ENCODE data around the gene PGGT1B.
A peak's percentile ranks its signal among the peaks of the same experiment; 100 is the strongest.

PGGT1B gene

DNA sequence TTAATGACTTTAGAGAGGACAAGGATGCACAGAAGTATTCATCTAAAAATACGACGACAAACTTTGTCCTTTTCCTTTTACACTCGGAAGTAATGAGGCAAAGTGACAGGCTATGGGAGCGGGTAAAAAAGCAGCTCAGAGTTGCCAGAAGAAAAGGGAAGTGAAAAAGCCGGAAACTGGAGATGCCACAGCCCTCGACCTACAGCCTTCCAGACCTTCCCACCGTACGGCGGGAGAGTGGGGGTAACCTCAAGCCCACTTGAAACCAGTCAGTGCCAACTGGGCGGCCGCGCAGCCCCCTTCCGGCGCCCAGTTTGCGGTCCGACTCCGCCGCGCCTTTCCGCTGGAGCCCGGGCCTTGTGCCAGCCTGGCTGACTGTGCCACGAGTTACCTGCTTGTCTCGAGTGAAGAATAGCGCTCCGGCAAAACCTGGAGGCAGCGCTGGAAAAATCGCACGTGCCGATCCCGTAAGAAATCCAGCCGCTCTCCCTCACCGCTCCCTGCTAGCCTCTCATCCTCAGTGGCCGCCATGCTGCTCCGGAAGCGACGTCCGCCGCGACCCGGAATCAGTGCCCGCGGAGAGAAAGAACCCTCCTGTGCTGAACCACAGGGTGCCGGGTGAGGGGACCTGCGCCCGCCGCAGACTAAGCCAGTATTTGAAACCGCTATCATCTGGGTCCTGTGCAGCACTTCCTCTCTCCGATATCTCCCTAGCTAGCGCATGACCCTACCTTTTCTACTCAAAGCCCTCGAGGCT lies at the start of gene PGGT1B:
PGGT1B (minus strand) TSS at position 557 of the 757 bp plus-strand sequence; CDS start at position 531, 26 bp downstream.
- DNase-seq (ENCODE audit: low spot score): peak; percentile 75

DNA sequence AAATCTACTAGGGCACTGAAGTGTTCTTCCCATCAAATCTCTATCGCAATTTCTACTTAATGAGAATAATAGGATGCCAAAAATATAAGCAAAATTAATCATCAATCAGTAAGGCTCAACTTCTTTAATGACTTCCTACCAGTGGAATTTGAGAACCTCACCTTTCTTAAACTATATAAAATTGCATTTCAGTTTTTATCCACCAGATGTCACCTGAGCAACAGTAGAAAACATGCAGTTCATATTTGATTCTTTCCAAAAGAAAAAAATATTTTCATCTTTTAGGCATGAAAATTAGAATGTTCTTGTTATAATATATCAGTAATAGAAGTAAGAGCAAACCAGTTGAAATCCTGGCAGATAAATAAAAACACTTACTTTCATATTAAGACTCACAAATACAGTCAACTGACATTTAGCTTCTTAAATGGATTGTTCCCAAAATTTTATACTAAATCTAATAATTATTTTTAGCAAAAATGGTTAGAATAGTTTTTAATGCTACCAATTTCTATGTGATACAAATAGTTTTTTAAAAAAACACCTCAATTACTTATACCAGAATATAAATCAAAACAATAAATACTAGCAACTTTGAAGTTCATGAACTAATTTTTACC lies 47.2 kb upstream of the PGGT1B start:
- DNase-seq (ENCODE audit: low spot score): peak; percentile 10

DNA sequence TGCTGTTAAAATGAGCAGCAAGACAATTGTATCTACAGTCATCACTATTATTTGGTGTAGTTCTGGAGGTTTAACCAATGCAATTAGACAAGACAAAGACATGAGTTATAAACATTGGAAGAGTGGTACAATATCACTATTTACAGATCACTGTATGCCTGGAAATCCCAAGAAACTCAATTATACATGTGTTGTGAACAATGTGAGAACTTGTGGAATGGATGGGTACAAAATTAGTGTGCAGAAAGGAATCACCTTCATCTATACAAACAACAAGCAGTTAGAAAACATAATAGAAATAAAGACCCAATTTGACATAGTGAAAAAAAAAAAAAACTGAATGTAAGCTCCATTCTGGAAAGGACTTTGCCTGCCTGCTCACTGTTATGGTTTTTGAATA lies 46.1 kb upstream of the PGGT1B start:
- DNase-seq (ENCODE audit: low spot score): no peak

DNA sequence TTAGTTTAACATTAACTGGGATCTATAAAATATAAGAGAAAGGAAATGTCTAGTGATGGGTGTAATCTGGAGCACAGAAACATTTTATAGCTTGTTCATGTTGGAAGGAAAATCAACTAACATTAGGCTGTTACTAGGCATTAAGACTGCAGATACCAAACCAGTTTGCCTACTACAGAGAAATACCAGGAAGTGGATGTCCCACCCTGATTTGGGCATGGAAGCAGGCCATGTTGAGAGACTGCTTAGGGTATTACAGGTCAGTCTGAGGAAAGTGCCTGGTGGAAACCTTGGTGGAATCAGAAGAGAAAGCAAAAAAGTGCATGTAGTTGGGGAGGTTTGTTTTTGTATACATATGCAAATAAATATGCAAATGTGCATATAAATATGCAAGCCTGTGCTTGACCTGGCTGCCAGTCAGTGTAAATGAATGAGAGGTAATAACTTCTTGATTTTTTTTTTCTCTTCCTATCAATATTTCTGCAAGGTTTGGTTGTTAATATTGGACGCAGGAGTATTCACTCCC lies 43.4 kb upstream of the PGGT1B start:
- DNase-seq (ENCODE audit: low spot score): no peak

DNA sequence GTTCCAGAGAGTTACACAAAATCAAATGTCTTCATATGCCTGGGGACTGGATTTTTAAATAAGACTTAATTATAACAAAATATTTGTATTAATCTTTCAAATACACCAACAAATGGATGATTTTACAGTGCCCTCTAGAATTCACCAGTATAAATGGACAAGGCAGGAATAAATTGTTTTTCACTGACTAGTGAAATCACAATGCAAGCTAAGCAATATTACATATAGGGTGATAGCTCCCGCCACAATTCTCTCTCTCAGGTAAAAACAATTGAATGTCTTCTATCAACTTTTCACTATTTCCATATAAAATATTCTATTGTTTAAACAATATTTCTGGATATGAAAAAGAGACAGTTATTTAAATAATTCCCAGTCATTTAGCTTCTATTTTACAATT lies 41.8 kb upstream of the PGGT1B start:
- DNase-seq (ENCODE audit: low spot score): no peak

DNA sequence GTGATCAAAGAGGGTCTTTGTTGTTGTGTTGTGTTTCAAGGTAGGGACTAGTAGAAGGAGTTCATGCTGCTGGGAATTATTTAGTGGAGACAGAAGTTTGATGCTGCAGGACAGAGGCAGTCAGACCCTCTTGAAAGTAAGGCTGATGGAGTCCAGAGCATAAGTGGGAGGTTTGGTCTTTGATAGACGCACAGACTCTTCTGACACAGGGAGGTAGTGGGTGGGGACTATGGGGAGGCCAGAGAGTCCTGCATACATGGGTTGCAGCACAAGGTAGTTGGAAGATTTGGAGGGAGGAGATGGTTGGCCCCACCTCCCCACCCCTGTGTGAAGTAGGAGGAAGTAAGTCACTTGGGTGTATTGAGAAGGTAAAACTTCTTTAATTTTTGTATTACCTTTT lies 36.1 kb upstream of the PGGT1B start:
- DNase-seq (ENCODE audit: low spot score): no peak

DNA sequence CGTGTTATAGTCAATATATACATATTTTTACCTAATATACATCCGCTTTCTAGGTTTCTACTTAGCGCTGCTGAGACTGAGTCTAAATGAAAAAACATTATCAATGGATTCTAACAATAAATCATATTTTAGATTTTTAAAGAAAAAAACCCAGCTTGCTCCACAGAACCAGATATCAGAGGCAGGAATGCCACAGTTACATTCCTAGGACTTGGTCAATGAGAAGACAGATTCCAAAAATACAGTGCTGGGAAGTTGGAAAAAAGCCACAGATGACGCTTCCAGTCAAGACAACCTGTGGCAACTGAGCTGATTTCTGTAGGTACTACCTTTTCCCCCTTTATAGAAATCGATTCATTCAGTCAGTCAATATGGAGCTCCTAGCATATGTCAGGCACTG lies 34.4 kb upstream of the PGGT1B start:
- no peak for DNase-seq (ENCODE audit: low spot score)

DNA sequence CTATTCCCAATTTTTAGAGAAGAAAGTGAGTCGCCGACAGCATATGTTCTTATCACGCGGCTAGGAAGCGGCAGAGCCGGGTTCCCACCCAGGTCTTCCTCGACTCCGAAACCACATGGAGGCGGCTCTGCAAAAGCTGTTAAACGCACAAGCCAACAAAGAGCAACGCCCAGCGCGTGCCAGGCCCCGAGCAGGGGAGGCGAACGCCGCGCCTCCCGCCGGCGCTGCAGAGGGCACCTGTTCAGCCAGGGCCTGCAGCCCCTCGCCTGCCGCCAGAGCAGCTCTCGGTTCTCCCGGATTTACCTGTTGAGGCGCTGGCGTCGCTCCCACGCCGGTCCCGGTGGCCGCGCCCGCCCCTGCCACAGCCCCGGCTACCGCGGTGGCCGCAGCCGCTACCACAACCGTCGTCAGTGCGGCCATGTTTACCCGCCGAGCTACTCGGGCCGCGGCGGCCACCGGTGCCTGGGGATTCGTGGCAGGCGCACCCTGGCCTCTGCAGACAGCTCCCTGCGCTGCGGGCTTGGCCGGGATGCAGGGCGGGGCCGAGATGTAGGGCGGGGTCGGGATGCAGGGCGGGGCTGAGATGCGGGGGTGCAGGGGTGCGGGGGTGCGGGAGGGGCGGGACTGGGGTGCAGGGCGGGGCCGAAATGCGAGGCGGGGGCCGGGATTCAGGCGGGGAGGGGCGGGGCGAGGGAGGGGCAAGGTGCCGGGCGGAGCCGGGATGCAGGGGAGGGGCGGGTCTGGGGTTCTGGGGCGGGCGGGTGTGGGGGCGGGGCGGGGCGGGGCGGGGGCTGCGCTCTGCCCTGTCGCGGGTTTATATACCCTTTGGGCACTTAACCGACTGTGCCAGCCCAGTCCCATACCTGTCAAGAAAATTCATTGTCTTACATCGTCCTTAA lies 33.7 kb upstream of the PGGT1B start, which contains the start of gene CCDC112:
CCDC112 (minus strand) TSS at position 531 of the 899 bp plus-strand sequence; CDS start at position 420, 111 bp downstream.
- DNase-seq (ENCODE audit: low spot score): peak; percentile 93

DNA sequence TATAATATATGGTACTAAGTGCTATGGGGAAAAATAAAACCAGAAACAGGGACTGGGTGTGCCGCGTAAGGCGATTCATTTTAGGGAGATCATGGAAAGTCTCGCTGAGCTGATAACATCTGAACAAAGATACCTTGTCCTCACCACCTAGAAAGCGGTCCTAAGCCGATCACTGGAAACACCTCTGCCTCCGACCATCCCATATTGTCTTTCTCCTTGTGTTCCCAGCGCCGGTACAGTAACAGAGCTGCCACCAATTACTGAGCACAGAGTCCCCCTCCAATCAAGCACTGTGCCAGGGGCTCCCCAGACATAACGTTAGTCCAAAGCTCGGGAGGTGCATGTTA lies 33.1 kb upstream of the PGGT1B start:
- no peak for DNase-seq (ENCODE audit: low spot score)

DNA sequence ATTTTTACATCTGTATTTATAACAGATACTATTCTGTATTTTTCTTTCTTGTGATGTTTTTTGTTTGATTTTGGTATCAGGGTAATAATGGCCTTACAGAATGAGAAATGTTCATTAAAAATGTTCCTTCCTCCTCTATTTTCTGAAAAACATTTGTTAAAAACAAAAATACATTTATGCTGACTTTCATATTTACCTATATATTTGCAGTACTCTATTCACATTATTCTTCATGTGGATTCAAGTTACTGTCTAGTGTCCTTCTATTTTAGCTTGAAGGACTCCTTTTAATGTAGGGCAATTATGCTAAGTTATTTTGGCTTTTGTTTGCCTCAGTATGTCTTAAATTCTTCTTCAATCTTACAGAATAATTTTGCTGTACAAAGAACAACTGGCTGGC lies 28.7 kb upstream of the PGGT1B start:
- no peak for DNase-seq (ENCODE audit: low spot score)

DNA sequence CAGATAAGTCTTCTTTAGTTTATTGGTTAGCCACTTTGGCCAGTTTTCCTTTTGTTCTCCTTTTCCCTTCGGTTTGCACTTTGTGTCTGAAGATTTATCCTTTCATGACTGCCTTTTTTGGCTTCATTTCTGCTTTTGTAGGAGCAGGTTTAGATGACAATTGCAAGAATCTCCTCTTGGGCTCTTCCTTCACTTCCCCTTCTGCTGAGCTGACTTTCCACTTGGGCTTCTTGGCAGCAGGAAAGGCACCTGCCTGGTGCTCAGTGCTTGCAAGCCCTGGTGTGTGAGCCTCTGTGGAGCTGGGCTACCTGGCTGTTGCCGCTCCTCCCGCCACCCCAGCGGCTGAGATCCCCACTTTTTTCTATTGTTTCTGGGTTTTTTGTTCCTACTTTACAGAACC lies 26.4 kb upstream of the PGGT1B start:
- no peak for DNase-seq (ENCODE audit: low spot score)

DNA sequence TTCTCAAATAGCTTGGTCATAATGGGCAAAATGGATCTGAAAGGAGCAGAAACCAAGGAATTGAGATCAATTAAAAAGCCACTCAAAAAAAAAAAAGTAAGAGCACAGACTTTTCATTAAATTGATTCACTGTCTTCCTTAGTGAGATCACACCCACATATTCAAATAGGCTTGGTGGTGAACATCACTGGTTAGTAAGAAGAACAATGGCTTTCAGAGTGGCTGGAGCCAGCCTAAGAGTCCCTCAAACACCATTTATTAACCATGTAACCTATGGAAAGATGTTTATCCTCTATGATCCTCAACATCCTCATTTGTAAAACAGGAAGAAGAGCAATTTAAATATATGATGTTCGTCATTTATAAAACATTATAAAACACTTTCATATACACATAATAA lies 21.3 kb upstream of the PGGT1B start:
- DNase-seq (ENCODE audit: low spot score): no peak

DNA sequence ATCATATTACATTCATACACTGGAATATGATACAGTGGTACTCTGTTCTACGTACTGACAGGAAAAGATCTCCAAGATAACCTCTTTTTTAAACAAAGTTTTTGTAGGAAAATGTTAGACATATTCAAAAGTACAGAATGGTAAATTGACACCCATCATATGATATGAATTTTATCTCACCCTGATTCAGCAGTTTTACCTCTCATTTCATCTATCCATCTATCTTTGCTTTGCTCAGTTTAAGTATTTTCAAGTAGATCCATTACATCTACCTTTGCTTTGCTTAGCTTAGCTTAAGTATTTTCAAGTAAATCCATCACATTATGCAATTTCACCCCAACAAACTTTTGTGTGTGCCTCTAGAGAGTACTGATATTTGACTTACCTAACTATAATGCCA lies 19.5 kb upstream of the PGGT1B start:
- DNase-seq (ENCODE audit: low spot score): no peak

DNA sequence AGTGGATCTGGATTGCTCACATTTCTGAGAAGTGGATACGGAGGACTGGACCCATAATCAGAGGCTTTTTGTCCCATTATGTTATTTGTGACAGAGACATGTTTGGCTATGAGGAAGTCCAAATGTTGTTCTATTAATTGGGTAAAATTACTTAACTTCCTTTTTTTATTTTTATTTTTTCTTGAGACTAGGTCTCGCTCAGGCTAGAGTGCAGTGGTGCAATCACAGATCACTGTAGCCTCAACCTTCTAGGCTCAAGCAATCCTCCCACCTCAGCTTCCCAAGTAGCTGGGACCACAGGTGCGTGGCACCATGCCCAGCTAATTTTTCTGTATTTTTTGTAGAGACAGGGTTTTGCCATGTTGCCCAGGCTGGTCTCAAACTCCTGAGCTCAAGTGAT lies 11.9 kb upstream of the PGGT1B start:
- DNase-seq (ENCODE audit: low spot score): peak; percentile 19

DNA sequence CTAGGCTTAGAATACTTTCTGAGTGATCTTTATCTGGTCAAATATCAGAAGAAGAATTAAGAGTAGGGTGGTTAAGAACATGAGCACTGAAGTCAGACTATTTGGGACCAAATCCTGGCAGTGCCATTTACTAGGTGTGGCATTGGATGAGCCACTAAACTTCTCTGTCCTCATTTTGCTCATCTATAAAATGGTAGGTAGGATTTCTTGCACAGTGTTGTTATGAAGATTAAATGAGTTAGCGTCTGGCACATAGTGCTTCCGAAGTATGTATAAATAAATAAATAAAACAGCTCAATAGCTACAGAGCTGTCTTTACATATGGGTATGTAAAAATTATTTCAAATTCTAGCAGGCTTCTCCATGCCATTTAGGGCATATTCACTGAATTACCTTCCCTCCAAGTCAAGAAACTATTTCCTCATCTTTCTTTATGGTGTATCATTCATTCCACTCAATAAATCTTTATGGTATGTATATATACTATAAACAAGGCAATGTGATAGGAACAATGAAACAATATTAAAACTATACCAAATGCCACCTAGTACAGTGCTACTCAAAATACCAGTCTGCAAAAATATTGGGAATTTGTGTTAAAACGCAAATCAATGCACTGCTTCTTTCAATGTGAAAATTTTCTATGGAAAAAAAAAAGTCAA lies 9.8 kb upstream of the PGGT1B start:
- no peak for DNase-seq (ENCODE audit: low spot score)

DNA sequence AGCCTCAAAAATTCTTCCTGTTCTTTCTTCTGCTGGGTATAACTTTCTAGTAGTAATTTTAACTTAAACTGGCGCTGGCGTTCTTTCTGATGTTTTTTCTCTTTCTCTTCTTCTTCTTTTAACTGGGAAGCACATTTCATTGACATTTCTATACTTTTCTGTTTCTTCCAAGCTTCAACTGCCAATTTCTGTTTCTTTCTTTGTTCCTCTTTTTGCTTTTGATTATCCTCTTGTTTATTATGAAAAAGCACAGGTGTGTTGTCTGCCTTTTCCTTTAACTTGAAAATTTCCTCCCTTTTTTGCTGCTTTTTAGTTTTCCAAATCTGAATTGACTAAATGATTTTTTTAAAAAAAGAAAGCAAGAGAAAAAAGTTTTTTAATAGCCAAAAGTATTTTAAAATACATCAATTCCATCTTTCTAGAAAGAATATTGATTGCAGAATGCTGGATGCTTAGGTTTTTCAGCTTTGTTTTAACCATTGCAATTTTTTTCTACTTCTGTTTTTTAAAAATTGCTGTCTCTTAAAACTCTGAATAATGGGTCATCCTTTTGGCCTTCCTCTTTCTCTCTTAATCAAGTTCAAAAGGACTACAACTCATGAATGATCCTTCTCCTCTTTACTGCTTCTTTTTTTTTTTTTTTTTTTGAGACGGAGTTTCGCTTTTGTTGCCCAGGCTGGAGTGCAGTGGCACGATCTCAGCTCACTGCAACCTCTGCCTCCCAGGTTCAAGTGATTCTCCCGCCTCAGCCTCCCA lies 8.8 kb upstream of the PGGT1B start:
- DNase-seq (ENCODE audit: low spot score): no peak

DNA sequence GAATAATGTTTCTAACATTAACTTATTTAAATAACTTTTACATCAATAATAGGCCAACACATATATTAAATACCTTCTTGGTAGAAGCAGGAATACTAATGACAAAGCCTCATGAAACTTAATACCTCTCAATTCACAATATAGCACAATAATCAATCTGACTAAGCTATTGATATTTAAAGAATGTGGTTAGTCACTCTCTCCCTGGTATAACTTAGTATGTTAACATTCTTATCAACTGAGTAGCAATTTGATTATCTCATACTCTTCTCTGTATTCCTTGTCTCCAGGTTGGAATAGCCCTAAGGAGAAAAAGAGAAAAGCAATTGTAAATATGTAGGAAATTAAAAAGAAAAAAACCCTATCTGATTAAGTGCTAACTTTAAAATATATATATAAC lies 4.9 kb upstream of the PGGT1B start:
- DNase-seq (ENCODE audit: low spot score): no peak

DNA sequence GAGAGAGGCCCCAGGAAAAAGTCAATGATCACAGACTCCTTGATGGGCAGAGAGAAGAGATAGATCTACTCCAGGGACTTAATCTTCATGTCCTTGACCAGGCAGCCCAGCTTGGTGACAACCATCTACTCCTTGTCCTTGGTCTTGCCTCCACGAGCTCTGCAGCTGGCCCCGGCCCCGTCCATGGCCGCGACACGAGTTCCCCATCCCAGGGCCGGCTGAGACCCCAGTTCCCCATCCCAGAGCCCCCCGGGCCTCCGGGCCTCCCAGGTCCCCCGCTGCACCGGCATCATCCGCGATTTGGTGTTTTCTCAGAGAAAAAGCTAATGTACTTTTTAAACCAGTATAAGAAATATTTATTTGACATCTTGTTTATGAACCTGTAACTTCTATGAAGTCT lies 2.5 kb upstream of the PGGT1B start:
- no peak for DNase-seq (ENCODE audit: low spot score)

DNA sequence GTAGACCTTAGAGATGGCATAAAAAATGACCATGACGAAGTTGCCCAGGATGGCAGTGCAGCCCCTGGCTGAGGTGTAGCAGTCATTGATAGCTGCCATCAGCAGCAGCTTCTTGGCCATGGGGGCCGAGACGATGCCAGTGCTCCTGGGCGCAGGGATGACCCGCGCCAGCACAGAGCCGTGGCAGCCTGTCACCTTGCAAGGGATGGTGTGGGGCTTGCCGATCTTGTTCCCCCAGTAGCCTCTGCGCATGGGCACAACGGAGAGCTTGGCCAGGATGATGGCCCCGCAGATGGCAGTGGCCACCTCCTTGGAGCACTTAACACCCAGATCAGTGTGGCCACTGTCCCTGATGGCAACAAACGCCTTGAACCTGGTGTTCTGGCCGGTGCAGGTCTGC lies 2.1 kb upstream of the PGGT1B start:
- DNase-seq (ENCODE audit: low spot score): no peak

DNA sequence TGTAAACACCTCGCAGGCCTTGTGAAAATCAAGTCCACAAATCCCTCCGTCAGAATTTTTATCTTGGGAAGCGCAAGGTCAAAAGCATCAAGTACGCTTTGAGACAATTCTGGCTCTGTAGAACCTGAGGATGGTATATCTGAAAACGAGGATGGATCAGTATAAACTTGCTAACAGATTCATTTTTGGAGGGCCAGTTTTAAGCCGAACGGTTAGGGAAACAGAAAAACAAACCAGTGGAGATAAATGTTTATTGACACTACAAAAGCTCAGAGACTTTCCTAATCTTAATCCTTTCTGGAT lies 352 bp upstream of the PGGT1B start:
- no peak for DNase-seq (ENCODE audit: low spot score)

DNA sequence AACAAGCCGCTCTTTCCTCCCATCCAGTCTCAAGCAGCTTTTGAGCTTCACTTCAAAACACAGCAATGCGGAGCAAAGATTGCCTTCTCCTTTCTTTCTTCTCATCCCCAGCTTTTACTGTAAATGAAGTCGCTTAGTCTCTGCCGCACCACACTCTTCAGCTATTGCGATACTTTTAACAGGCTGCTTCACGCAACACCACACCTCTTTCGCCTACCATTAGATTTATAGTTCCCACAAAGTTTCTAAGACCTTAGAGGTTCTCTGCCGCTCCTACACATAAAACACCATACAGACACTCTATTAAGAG lies 711 bp downstream of the PGGT1B start:
- peak; percentile 27 for DNase-seq (ENCODE audit: low spot score)

DNA sequence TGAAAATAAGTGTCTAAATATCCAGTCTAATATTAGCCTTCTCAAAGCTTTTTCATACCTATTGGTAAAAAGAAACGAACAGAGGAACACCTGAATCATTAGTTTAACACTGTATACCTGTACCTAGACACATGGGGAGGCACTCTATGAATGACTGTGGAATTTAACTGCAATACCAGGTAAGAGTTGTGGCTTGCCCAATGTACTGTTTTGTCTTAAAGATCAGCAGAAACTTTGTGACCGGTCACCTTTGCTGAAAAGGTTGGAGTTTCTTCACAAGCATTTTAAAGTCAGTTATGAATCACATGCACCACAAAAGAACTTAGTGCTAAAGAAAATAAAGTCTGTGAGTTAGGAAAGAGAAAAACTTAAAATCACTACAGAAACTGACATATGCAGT lies 2.4 kb downstream of the PGGT1B start:
- DNase-seq (ENCODE audit: low spot score): no peak
